ENCODE results near the gene KLHL29.

The KLHL29 gene

GRCh38 chr2:23622966-23623675, 238.1 kb downstream of the KLHL29 start:
- Histone ChIP-seq H3K4me3 (no peak overlapping the region), H3K27ac (no peak overlapping the region)
- no peak for TF ChIP-seq CTCF (IDR thresholded peaks at IDR 0.05)
- DNase-seq (ENCODE audit: low spot score): no peak

GRCh38 chr2:23624378-23624777, 239.4 kb downstream of the KLHL29 start:
- no peak for TF ChIP-seq CTCF (IDR thresholded peaks at IDR 0.05)
- DNase-seq (ENCODE audit: low spot score): no peak
- Histone ChIP-seq H3K4me3 (no peak overlapping the region), H3K27ac (no peak overlapping the region)

GRCh38 chr2:23624915-23625314, 239.9 kb downstream of the KLHL29 start:
- no peak overlapping the region for H3K27ac ChIP-seq
- DNase-seq (ENCODE audit: low spot score): no peak
- no peak overlapping the region for H3K4me3 ChIP-seq
- no peak for TF ChIP-seq CTCF (IDR thresholded peaks at IDR 0.05)

GRCh38 chr2:23625726-23626125, 240.7 kb downstream of the KLHL29 start:
- Histone ChIP-seq H3K27ac (no peak overlapping the region), H3K4me3 (no peak overlapping the region)
- TF ChIP-seq CTCF (IDR thresholded peaks at IDR 0.05): no peak
- DNase-seq (ENCODE audit: low spot score): no peak

GRCh38 chr2:23626701-23627230, 241.8 kb downstream of the KLHL29 start:
- DNase-seq (ENCODE audit: low spot score): no peak
- no peak for TF ChIP-seq CTCF (IDR thresholded peaks at IDR 0.05)
- H3K27ac ChIP-seq: no peak overlapping the region
- no peak overlapping the region for H3K4me3 ChIP-seq

GRCh38 chr2:23627236-23628009, 242.4 kb downstream of the KLHL29 start:
- H3K27ac ChIP-seq: no peak overlapping the region
- no peak overlapping the region for H3K4me3 ChIP-seq
- TF ChIP-seq CTCF (IDR thresholded peaks at IDR 0.05): no peak
- no peak for DNase-seq (ENCODE audit: low spot score)
